HG03103 (cell line): Measurements from ENCODE around the gene DIP2A.

Experiments used
- ATAC-seq: cut with Tn5 transposase; IDR thresholded peaks from one replicate; pipeline ENCODE4 v1.9.1; 2021; ENCODE audit warnings: low read depth; ENCODE audit not compliant: unreplicated experiment

DIP2A gene, protein sequence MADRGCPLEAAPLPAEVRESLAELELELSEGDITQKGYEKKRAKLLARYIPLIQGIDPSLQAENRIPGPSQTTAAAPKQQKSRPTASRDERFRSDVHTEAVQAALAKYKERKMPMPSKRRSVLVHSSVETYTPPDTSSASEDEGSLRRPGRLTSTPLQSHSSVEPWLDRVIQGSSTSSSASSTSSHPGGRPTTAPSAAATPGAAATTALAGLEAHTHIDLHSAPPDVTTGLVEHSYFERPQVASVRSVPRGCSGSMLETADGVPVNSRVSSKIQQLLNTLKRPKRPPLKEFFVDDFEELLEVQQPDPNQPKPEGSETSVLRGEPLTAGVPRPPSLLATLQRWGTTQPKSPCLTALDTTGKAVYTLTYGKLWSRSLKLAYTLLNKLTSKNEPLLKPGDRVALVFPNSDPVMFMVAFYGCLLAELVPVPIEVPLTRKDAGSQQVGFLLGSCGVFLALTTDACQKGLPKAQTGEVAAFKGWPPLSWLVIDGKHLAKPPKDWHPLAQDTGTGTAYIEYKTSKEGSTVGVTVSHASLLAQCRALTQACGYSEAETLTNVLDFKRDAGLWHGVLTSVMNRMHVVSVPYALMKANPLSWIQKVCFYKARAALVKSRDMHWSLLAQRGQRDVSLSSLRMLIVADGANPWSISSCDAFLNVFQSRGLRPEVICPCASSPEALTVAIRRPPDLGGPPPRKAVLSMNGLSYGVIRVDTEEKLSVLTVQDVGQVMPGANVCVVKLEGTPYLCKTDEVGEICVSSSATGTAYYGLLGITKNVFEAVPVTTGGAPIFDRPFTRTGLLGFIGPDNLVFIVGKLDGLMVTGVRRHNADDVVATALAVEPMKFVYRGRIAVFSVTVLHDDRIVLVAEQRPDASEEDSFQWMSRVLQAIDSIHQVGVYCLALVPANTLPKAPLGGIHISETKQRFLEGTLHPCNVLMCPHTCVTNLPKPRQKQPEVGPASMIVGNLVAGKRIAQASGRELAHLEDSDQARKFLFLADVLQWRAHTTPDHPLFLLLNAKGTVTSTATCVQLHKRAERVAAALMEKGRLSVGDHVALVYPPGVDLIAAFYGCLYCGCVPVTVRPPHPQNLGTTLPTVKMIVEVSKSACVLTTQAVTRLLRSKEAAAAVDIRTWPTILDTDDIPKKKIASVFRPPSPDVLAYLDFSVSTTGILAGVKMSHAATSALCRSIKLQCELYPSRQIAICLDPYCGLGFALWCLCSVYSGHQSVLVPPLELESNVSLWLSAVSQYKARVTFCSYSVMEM (N-terminal part only)

GRCh38 chr21:46458315-46459023, at the start of gene DIP2A:
Gene DIP2A, plus strand, starts transcription at chr21:46458891. Its CDS starts 241 bp downstream, at chr21:46459132.
- ATAC-seq = peak; percentile 93

GRCh38 chr21:46409641-46410406, 48.9 kb upstream of the DIP2A start:
- ATAC-seq = no peak

DNA sequence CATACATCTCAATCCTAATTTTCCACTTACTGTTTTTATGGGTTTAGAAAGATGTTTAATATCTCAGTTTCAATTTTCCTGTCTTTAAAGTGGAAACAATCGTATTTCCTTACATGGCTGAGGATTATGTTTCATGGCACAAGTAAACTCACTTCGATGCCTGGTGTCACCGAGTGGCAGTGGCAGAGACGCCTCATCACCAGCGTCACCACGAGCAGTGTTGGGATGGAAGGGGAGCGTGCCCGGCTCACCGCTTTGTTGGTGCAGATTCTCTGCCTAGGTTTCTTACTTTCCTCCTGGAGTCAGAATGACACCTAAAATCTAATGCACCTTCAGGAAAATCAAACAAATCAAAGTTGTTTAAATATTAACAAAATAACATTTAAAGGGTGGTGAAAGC, 48.2 kb upstream of the DIP2A start:
- no peak for ATAC-seq

- ATAC-seq = no peak
Measured at GRCh38 chr21:46411236-46411635, 47.5 kb upstream of the DIP2A start.

DNA sequence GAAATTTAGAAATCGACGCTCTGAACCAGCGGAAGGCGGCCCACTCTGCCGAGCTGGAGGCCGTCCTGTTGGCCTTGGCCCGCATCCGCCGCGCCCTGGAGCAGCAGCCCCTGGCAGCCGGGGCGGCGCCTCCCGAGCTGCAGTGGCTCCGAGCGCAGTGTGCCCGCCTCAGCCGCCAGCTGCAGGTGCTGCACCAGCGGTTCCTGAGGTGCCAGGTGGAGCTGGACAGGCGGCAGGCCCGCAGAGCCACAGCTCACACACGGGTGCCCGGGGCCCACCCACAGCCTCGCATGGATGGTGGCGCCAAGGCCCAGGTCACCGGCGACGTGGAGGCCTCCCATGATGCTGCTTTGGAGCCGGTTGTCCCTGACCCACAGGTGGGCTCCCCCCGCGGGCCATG, 47.0 kb upstream of the DIP2A start:
- no peak for ATAC-seq

DNA sequence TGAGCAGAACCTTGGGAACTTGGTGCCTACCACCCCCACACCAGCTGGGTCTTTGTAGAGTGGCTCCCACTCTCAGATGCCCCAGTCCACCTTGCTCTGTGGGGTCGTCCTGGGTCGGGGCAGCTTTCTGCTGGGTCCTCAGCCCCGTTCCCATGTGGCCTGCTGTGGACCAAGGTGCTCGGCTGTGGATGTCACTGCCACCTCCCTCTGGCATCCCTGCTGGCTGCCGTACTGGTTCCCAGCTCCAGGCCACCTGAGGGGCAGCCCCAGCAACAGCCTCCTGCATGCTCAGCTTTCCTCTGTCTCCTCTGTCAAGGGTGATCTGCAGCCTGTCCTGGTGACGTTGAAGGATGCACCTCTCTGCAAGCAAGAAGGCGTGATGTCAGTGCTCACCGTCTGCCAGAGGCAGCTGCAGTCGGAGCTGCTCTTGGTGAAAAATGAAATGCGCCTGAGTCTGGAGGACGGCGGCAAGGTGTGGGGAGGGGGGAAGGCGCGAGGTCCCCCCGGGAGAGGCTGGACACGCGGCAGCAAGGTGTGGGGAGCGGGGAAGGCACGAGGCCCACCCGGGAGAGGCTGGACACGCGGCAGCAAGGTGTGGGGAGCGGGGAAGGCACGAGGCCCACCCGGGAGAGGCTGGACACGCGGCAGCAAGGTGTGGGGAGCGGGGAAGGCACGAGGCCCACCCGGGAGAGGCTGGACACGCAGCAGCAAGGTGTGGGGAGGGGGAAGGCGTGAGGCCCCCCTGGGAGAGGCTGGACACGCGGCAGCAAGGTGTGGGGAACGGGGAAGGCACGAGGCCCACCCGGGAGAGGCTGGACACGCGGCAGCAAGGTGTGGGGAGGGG, 45.9 kb upstream of the DIP2A start:
- ATAC-seq = no peak

DNA sequence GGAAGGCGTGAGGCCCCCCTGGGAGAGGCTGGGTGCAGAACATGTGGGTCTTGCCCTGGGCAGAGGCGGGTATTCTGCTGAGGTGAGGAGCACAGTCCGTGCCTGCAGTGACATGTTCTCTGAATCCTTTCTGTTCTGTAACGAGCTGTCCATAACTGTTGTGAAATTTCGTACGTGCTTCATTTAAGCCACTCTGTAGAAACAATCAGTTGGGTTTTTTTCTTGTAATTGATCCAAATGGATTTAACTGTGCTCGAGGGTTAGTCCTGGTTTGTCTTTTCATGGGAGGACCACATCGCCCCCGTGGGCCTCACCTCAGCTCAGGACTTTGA, 45.4 kb upstream of the DIP2A start:
- no peak for ATAC-seq

GRCh38 chr21:46414965-46415275, 43.8 kb upstream of the DIP2A start:
- ATAC-seq = no peak

DNA sequence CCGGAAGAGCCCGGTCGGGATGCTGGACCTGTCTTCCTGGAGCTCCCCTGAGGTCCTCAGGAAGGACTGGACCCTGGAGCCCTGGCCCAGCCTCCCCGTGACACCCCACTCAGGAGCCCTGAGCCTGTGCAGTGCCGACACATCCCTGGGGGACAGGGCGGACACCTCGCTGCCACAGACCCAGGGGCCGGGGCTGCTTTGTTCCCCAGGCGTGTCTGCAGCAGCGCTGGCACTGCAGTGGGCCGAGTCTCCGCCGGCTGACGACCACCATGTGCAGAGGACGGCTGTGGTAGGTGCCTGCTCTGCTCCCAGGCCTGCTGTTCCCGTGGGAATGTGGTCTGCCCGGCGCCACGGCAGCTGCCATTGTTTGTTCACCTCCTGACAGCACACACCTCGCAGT, 42.1 kb upstream of the DIP2A start:
- ATAC-seq = no peak

GRCh38 chr21:46418265-46418946, 40.3 kb upstream of the DIP2A start:
- no peak for ATAC-seq

DNA sequence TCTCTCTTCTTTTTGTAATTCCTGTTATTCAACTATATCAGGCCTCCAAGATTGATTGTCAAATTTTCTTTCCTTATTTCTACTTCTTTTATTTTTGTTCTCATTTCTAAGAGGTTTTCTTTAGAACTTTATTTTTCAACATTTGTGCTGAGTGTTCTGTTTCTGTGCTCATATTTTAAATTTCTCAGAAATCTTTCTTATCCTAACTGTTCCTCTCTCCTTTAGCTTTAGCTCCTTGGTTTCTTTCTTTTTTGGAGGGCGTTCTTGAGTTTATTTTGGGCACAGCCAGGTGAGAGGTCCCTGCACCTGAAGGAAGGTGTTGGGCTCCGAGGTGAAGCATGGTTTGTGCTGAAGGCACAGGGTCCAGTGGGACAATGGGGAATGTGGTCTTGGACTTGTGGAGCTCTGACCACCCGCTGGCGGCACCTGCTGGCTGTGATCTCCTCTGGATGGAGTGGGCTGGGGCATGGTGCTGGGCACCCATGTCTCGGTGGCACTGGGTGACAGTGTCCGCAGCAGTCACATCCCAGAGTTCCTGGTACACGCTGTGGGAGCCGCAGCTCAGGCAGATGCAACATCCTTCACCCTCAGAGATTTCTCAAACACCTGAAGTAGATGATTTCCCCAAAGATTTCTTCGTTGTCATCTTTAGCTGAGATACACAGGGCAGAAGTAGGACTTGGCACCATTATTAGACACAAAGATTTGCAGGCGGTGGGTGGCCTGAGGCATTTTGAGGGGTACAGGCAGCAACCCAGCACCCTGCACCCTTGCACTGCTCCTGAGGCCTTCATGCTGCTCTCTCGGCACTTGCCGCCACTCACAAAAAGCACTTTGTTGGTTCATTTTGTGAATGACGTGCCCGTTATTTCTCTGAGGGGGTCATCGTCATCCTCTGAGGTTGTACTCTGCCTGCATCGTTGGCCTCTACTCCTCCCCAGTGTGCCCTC, 38.2 kb upstream of the DIP2A start:
- ATAC-seq = no peak

- no peak for ATAC-seq
Measured at GRCh38 chr21:46421191-46421750, 37.4 kb upstream of the DIP2A start.

DNA sequence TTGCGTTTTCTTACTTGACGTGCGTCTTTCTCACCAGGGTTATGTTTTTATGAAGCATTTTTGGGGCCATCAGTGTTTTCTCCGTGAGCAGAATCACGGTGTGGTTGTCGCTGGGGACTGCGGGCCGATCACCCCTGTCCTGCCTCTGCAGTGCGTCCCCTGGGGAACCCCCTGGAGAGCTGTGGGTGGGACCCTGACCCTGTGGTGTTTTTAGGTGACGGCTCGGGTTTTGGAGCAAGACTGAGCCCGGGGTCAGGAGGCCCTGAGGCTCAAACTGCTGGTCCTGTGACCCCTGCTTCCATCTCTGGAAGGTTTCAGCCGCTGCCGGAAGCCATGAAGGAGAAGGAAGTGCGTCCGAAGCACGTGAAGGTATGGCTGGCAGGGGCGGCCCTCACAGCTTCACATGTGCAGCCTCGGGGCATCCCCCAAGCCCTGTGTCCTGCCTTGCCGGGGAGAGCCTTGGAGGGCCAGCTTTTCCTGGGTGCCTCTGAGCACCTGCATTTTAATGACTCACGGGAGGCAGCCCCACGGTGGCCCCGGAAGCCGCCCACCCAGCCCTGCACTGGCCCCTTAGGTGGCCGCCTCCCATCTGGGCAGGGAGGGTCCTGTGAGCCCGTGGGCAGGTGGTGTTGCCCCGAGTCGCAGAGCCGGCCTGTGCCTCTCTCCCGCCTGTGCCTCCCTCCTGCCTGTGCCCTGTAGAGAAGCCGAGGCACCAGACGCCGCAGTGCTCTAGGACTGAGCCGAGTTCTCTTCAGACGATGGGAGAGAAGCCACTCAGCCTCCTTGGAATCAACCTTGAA, 36.7 kb upstream of the DIP2A start:
- ATAC-seq = no peak

DNA sequence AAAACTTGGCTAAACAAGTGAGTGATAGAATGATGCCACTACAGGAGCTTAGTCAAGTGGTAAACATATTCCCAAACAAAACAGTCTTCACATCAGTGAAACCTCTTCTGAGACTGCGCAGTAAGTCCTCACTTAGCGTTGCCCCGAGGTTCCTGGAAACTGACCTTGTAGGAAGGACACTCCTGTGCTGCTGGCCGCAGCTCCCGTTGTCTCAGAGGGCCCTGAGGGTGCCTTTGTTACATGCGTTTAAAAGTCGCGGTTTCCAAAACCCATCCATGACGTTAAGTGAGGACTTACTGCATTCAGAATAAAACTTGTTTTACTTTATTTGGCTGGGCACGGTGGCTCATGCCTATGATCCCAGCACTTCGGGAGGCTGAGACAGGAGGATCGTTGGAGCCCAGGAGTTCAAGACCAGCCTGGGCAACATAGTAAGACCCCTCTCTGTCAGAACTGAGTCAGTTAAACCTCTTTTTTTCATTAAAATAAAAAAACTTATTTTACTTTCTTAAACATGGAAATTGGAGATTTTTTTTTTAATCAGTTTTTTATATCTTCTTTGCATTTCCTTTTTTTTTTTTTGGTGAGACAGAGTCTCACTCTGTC, 36.0 kb upstream of the DIP2A start:
- ATAC-seq = no peak

GRCh38 chr21:46423546-46424038, 35.1 kb upstream of the DIP2A start:
- no peak for ATAC-seq
